Panc1 (cell line): ENCODE data around the gene IP6K2.

Experiments
- CTCF ChIP-seq: fragments of 450-650 bp; IDR thresholded peaks from 2 replicates; pipeline ENCODE4 v1.5.1; 2017; ENCODE audit warnings: mild to moderate bottlenecking
- POLR2AphosphoS5 ChIP-seq: IDR thresholded peaks from 2 replicates; pipeline ENCODE4 v1.6.1; 2012; ENCODE audit warnings: mild to moderate bottlenecking, low read depth, low read length, moderate library complexity
- REST ChIP-seq, 2 experiments: IDR thresholded peaks; 2 replicates each; pipeline ENCODE4 v1.6.1; 2011 to 2012; ENCODE audit warnings: low read depth in 2 of 2, control low read depth in 1 of 2, low read length in 1 of 2, mild to moderate bottlenecking in 1 of 2, moderate library complexity in 1 of 2; ENCODE audit not compliant: insufficient read depth in 1 of 2
- SIN3A ChIP-seq: IDR thresholded peaks from 2 replicates; pipeline ENCODE4 v1.6.1; 2012; ENCODE audit warnings: low read depth, mild to moderate bottlenecking, low read length, moderate library complexity, borderline replicate concordance; ENCODE audit not compliant: insufficient read depth
- TCF7L2 ChIP-seq: IDR thresholded peaks from 2 replicates; pipeline ENCODE4 v1.6.1; 2011; ENCODE audit warnings: mild to moderate bottlenecking, low read depth, low read length, inconsistent platforms

GRCh38 chr3:48684054-48684349 lies 33.0 kb downstream of the IP6K2 start:
- TF ChIP-seq POLR2AphosphoS5: no peak
- TF ChIP-seq CTCF: no peak
- no peak for TF ChIP-seq SIN3A
- no peak for TF ChIP-seq REST (IDR thresholded peaks at IDR 0.05; ENCODE audit: insufficient read depth in 1 of 2, low read depth in 2 of 2, low read length in 1 of 2)
- TF ChIP-seq TCF7L2: no peak
